Measurements from ENCODE around the gene OTOP2.

Gene OTOP2

DNA sequence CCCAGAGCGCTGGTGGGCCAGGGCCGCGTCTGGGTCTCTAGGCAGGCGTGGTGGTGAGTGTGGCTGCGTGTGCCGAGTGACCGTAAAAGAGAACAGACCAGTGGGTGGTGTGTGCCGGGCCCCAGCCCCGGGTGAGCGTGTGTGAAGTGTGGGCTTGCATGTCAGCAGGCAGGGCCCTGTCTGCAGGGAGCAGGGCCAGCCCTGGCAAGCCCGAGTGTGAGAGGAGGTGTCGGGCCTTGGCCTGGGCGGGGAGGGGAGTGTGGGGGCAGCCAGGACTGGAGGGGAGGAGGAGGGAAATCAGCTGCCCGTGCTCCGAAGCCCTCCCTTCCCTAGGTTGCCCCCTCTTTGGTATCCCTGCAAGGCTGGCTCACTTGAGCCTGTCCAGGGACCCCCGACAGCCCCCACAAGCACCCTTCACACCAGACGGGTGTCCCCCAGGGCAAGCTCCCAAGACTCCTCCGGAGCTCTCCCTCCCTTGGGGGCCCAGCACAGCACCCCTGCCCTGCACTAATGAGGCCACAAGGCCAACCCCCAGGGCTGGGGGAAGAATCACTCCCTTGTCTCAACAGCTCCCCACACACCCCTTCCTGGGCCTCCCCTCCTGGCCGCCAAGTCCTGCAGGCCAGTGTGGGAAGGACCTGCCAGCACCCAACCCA is 2.9 kb upstream of the OTOP2 start:
- no peaks in the 10 kb centered on the region for H3F3A ChIP-seq (ENCODE audit: low read depth)
- TF ChIP-seq, protein P1, sequence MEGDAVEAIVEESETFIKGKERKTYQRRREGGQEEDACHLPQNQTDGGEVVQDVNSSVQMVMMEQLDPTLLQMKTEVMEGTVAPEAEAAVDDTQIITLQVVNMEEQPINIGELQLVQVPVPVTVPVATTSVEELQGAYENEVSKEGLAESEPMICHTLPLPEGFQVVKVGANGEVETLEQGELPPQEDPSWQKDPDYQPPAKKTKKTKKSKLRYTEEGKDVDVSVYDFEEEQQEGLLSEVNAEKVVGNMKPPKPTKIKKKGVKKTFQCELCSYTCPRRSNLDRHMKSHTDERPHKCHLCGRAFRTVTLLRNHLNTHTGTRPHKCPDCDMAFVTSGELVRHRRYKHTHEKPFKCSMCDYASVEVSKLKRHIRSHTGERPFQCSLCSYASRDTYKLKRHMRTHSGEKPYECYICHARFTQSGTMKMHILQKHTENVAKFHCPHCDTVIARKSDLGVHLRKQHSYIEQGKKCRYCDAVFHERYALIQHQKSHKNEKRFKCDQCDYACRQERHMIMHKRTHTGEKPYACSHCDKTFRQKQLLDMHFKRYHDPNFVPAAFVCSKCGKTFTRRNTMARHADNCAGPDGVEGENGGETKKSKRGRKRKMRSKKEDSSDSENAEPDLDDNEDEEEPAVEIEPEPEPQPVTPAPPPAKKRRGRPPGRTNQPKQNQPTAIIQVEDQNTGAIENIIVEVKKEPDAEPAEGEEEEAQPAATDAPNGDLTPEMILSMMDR (conservative IDR thresholded peaks at IDR 0.05; ENCODE audit: low read length) = no peak
- no peak for TF ChIP-seq EZH2phosphoT487 (IDR thresholded peaks at IDR 0.05; ENCODE audit: borderline replicate concordance)
- no peak overlapping the region for H3K4me2 ChIP-seq (ENCODE audit: low read depth, low read length, poor library complexity, severe bottlenecking)
- no peaks in the 10 kb centered on the region for H3K79me2 ChIP-seq (ENCODE audit: insufficient read depth, low read length)
- no peaks in the 10 kb centered on the region for H3K36me3 ChIP-seq (ENCODE audit: insufficient read depth, low read length)
- no peaks in the 10 kb centered on the region for H3K4me1 ChIP-seq (ENCODE audit: insufficient read depth, low read length, poor library complexity, severe bottlenecking)
- H2AFZ ChIP-seq (ENCODE audit: low read length) = no peak overlapping the region
- no peaks in the 10 kb centered on the region for H4K20me1 ChIP-seq (ENCODE audit: insufficient read depth, low read length, poor library complexity, severe bottlenecking)
- no peaks in the 10 kb centered on the region for H3K9me3 ChIP-seq (ENCODE audit: insufficient read depth, low read depth, low read length)
- no peaks in the 10 kb centered on the region for H3K9me2 ChIP-seq (replicated peaks; ENCODE audit: low read depth, low read length)
- H3K4me3 ChIP-seq (ENCODE audit: low read length, poor library complexity, severe bottlenecking) = no peak overlapping the region
- no peaks in the 10 kb centered on the region for H3K27me3 ChIP-seq (ENCODE audit: insufficient read depth, low read length, poor library complexity, severe bottlenecking)
- H3K9ac ChIP-seq (ENCODE audit: low read depth, low read length, poor library complexity, severe bottlenecking) = no peak overlapping the region

DNA sequence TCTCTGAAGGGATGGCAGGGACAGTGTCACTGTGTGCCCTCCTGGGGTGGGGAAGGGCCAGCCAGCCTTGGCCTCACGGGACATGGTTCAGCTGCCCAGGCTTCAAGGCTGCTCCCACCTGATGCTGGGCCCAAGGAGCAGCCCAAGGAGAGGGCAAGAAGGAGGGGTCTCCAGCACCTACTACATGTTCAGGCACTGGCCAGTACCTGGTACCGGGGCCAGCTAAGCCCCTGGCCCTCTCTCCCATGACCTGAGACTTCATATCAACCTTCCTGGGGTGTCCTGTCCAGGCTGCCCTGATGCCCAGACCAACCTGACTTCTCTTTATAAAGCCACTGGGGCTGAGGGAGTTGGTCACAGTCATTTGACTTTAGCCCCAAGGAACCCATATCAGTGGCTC is 2.3 kb upstream of the OTOP2 start:
- no peaks in the 10 kb centered on the region for H3F3A ChIP-seq (ENCODE audit: low read depth)
- no peak overlapping the region for H3K4me2 ChIP-seq (ENCODE audit: low read depth, low read length, poor library complexity, severe bottlenecking)
- no peak overlapping the region for H2AFZ ChIP-seq (ENCODE audit: low read length)
- H3K9ac ChIP-seq (ENCODE audit: low read depth, low read length, poor library complexity, severe bottlenecking) = no peak overlapping the region
- no peaks in the 10 kb centered on the region for H3K9me3 ChIP-seq (ENCODE audit: insufficient read depth, low read depth, low read length)
- no peaks in the 10 kb centered on the region for H3K79me2 ChIP-seq (ENCODE audit: insufficient read depth, low read length)
- H3K4me1 ChIP-seq (ENCODE audit: insufficient read depth, low read length, poor library complexity, severe bottlenecking) = no peaks in the 10 kb centered on the region
- no peaks in the 10 kb centered on the region for H3K36me3 ChIP-seq (ENCODE audit: insufficient read depth, low read length)
- H3K9me2 ChIP-seq (replicated peaks; ENCODE audit: low read depth, low read length) = no peaks in the 10 kb centered on the region
- H4K20me1 ChIP-seq (ENCODE audit: insufficient read depth, low read length, poor library complexity, severe bottlenecking) = no peaks in the 10 kb centered on the region
- no peaks in the 10 kb centered on the region for H3K27me3 ChIP-seq (ENCODE audit: insufficient read depth, low read length, poor library complexity, severe bottlenecking)
- no peak for TF ChIP-seq EZH2phosphoT487 (IDR thresholded peaks at IDR 0.05; ENCODE audit: borderline replicate concordance)
- TF ChIP-seq, protein P1 (conservative IDR thresholded peaks at IDR 0.05; ENCODE audit: low read length) = no peak
- no peak overlapping the region for H3K4me3 ChIP-seq (ENCODE audit: low read length, poor library complexity, severe bottlenecking)

DNA sequence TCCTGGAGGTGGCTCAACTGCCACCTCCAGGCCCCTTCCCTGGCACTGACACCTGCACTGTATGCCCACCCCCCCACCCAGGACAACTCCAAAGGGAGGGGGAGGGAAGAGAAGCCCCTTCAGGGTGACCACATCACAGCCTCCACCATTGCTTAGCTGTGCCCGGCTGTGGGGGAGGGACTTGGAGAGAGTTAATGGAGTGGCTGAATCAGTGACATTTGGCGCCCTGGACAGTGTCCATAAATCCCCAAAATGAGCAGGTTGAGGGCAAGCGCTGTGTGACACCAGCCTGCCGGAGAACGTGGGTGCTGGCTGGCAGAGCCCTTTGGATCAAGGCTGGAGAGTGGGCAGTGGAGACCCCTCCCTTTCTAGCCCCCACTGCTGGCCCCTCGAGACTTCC is 1.9 kb upstream of the OTOP2 start:
- Histone ChIP-seq H3F3A (ENCODE audit: low read depth) (no peaks in the 10 kb centered on the region), H3K4me3 (ENCODE audit: low read length, poor library complexity, severe bottlenecking) (no peak overlapping the region), H3K79me2 (ENCODE audit: insufficient read depth, low read length) (no peaks in the 10 kb centered on the region), H4K20me1 (ENCODE audit: insufficient read depth, low read length, poor library complexity, severe bottlenecking) (no peaks in the 10 kb centered on the region), H3K27me3 (ENCODE audit: insufficient read depth, low read length, poor library complexity, severe bottlenecking) (no peaks in the 10 kb centered on the region), H3K9ac (ENCODE audit: low read depth, low read length, poor library complexity, severe bottlenecking) (no peak overlapping the region), H3K4me2 (ENCODE audit: low read depth, low read length, poor library complexity, severe bottlenecking) (no peak overlapping the region), H3K36me3 (ENCODE audit: insufficient read depth, low read length) (no peaks in the 10 kb centered on the region), H2AFZ (ENCODE audit: low read length) (no peak overlapping the region), H3K9me2 (replicated peaks; ENCODE audit: low read depth, low read length) (no peaks in the 10 kb centered on the region), H3K9me3 (ENCODE audit: insufficient read depth, low read depth, low read length) (no peaks in the 10 kb centered on the region), H3K4me1 (ENCODE audit: insufficient read depth, low read length, poor library complexity, severe bottlenecking) (no peaks in the 10 kb centered on the region)
- TF ChIP-seq, protein P1 (conservative IDR thresholded peaks at IDR 0.05; ENCODE audit: low read length) = no peak
- TF ChIP-seq EZH2phosphoT487 (IDR thresholded peaks at IDR 0.05; ENCODE audit: borderline replicate concordance) = no peak

Data from Loucy (cell line).